AG10803 (cell line): Measurements from ENCODE around the gene P3H2.
"Not testable (repeated sequence)": the region's sequence is repeated elsewhere in the genome, so short reads cannot be mapped to it uniquely, and the experiment has no call there.

Source experiments
- DNase-seq: peaks from one replicate; pipeline ENCODE4 v3.0.0; 2010; ENCODE audit warnings: low read depth
- H3K4me3 ChIP-seq: 2 replicates; pipeline ENCODE4 v1.5.1; 2011; ENCODE audit warnings: mild to moderate bottlenecking, low read length, control low read depth
- TF ChIP-seq, protein P1 (sequence below): conservative IDR thresholded peaks from 2 replicates; pipeline ENCODE4 v1.5.1; 2011; ENCODE audit warnings: mild to moderate bottlenecking, low read length, control low read depth, inconsistent platforms

The P3H2 gene, protein sequence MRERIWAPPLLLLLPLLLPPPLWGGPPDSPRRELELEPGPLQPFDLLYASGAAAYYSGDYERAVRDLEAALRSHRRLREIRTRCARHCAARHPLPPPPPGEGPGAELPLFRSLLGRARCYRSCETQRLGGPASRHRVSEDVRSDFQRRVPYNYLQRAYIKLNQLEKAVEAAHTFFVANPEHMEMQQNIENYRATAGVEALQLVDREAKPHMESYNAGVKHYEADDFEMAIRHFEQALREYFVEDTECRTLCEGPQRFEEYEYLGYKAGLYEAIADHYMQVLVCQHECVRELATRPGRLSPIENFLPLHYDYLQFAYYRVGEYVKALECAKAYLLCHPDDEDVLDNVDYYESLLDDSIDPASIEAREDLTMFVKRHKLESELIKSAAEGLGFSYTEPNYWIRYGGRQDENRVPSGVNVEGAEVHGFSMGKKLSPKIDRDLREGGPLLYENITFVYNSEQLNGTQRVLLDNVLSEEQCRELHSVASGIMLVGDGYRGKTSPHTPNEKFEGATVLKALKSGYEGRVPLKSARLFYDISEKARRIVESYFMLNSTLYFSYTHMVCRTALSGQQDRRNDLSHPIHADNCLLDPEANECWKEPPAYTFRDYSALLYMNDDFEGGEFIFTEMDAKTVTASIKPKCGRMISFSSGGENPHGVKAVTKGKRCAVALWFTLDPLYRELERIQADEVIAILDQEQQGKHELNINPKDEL

GRCh38 chr3:190120269-190121060 is at the start of gene P3H2:
Gene P3H2 (minus strand): TSS chr3:190120897. CDS start chr3:190120731, 166 bp downstream.
- peak; percentile 89 for DNase-seq
- H3K4me3 ChIP-seq = peak within 1 kb of the TSS; percentile 70
- TF ChIP-seq, protein P1, sequence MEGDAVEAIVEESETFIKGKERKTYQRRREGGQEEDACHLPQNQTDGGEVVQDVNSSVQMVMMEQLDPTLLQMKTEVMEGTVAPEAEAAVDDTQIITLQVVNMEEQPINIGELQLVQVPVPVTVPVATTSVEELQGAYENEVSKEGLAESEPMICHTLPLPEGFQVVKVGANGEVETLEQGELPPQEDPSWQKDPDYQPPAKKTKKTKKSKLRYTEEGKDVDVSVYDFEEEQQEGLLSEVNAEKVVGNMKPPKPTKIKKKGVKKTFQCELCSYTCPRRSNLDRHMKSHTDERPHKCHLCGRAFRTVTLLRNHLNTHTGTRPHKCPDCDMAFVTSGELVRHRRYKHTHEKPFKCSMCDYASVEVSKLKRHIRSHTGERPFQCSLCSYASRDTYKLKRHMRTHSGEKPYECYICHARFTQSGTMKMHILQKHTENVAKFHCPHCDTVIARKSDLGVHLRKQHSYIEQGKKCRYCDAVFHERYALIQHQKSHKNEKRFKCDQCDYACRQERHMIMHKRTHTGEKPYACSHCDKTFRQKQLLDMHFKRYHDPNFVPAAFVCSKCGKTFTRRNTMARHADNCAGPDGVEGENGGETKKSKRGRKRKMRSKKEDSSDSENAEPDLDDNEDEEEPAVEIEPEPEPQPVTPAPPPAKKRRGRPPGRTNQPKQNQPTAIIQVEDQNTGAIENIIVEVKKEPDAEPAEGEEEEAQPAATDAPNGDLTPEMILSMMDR = peak; percentile 59

DNA sequence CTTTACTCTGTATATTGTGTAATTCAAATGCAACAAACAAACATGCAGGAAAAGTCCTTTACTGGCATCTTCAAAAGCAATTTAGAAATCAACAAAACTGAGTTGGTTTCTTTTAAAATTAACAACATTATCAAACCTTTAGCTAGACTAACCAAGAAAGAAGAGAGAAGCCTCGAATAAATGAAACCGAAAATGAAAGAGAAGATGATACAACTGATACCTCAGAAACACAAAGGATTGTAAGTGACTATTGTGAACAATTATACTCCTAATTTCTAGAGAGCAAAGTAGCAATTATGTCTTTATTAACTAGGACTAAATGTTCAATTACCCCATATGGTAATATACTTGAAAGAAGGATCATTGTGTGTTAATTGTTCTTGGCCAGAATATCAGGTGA is 49.2 kb upstream of the P3H2 start:
- no peak overlapping the region for H3K4me3 ChIP-seq
- no peak for DNase-seq
- TF ChIP-seq, protein P1 = no peak

GRCh38 chr3:190169243-190169642 is 48.5 kb upstream of the P3H2 start:
- no peak for DNase-seq
- no peak overlapping the region for H3K4me3 ChIP-seq
- TF ChIP-seq, protein P1 = no peak

DNA sequence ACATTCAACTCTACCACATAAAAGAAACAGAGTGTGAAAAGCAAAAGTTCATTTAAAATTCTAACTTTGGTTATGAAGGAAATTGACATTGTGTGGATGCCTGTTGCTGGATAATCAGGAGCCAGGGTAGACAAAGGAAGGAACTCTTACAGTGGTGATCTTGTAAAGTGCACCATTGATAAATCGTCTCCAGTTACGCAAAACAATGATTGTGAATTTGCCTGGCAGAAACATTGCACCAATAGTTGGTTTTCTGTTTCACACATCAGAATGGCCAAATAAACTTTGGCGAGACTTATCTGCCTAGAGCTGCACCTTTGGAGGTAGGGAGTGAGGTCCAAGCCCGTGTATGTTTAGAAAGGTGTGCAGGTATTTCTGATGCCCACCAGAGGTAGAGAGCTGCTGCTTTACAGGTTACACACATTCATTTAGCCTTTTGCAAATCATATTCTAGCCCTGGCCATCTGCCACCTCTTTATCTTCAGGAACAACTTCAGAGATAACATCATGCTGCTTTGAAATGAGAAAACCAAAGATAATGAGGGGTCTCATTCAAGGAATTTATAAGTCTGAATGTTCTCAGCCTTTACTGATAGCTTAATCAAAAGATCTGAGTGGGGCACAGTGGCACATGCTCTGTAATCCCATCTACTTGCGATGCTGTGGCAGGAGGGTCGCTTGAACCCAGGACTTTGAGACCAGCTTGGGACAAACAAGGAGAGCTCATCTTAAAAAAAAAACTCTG is 47.4 kb upstream of the P3H2 start:
- no peak overlapping the region for H3K4me3 ChIP-seq
- DNase-seq = no peak
- TF ChIP-seq, protein P1 = no peak

DNA sequence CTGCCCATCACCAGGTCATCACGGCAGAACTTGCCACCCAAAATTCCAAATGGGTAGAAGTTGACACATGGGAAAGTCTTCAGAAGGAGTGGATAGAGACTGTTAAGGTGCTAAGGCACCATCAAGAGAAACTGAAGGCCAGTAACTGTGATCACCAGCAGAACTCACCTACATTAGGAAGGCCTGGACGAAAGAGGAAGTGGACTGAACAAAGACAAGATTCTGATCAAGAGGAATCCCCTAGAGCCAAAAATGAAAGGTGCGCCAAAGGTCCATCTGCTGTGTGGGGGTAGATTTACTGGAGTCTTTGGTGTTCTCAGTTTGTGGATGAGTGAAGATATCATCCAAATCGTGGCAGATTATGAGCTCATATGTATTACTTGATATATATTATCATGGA is 46.3 kb upstream of the P3H2 start:
- TF ChIP-seq, protein P1 = no peak
- H3K4me3 ChIP-seq = no peak overlapping the region
- no peak for DNase-seq

DNA sequence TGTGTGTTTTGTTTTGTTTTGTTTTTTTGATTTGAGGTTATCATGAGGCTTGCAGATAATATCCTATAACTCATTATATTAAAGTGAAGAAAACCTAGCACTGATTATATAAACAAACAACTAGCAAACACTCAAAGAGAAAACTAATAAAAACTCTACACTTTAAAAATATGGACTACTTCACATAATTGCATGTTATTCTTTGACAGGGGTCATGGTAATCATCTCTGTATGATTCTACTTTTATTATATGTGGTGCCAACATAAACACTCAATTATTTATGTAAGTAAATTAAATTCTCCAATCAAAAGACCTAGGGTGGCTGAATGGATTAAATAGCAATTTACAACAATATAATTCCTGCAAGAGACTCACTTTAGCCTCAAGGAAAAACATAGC is 44.6 kb upstream of the P3H2 start:
- TF ChIP-seq, protein P1 = no peak
- DNase-seq = no peak
- H3K4me3 ChIP-seq = no peak overlapping the region

- not testable (repeated sequence) for H3K4me3 ChIP-seq, DNase-seq
Observed at GRCh38 chr3:190162013-190162412, 41.3 kb upstream of the P3H2 start.
